Gastroesophageal sphincter (tissue), 4 donors: ENCODE results near the gene SEMA5B. TPM values are rescaled to one million over a fixed set of nuclear protein-coding genes. Genes with fewer than 3 reads are reported as not detected.

Experiments
- ATAC-seq: fragments of 150-250 bp; one replicate; pipeline ENCODE4 v1.9.1; 2016; ENCODE audit warnings: mild to moderate bottlenecking, moderate library complexity
- H3K27ac ChIP-seq, 4 donors: fragments of 200-600 bp; sonication (generic) in 3 of 4; 1 replicate in 3 of 4; 2 replicates in 1 of 4; pipeline ENCODE4 v1.5.1; 2016 to 2019
- H3K27me3 ChIP-seq: fragments of 200-600 bp; sonication (generic); one replicate; pipeline ENCODE4 v1.5.1; 2019
- H3K36me3 ChIP-seq, 2 donors: fragments of 200-600 bp; sonication (generic); one replicate each; pipeline ENCODE4 v1.5.1; 2019; ENCODE audit warnings: control low read depth in 1 of 2
- H3K4me1 ChIP-seq, 3 donors: fragments of 200-600 bp; sonication (generic); 1 replicate in 2 of 3; 2 replicates in 1 of 3; pipeline ENCODE4 v1.5.1; 2016 to 2019; ENCODE audit warnings: control low read depth in 2 of 3
- H3K4me3 ChIP-seq, 2 donors: fragments of 200-600 bp; sonication (generic); one replicate each; pipeline ENCODE4 v1.5.1; 2019; ENCODE audit warnings: mild to moderate bottlenecking in 1 of 2, moderate library complexity in 1 of 2
- H3K9me3 ChIP-seq, 3 donors: fragments of 200-600 bp; sonication (generic); one replicate each; pipeline ENCODE4 v1.5.1; 2017 to 2019; ENCODE audit warnings: control low read depth in 2 of 3
- CTCF ChIP-seq, 4 experiments: fragments of 200-600 bp in 2 of 4; fragments of 450-650 bp in 2 of 4; sonication (generic) in 1 of 4; IDR thresholded peaks; one replicate each; pipeline ENCODE4 v1.5.1; 2017 to 2019; ENCODE audit warnings: antibody characterized with exemption in 4 of 4, mild to moderate bottlenecking in 2 of 4, moderate library complexity in 2 of 4
- EP300 ChIP-seq: sonication (generic); formaldehyde crosslinking; IDR thresholded peaks from one replicate; pipeline ENCODE4 v1.6.1; 2017; ENCODE audit warnings: antibody characterized with exemption, mild to moderate bottlenecking
- POLR2A ChIP-seq, 2 donors: fragments of 450-650 bp; IDR thresholded peaks; one replicate each; pipeline ENCODE4 v1.6.1; 2017; ENCODE audit warnings: antibody characterized with exemption in 2 of 2, mild to moderate bottlenecking in 2 of 2, moderate library complexity in 1 of 2
- POLR2AphosphoS5 ChIP-seq: sonication (generic); formaldehyde crosslinking; IDR thresholded peaks from one replicate; pipeline ENCODE4 v1.6.1; 2017; ENCODE audit warnings: antibody characterized with exemption
- WGBS, 2 donors: methylation state at CpG; one replicate each; pipeline ENCODE4 v1.1.5; 2018; ENCODE audit warnings: low coverage in 1 of 2; 5-methylcytosine and 5-hydroxymethylcytosine counted together
- total RNA-seq, 4 donors: library from RNA; depleted of rRNA; stranded (reverse); fragments of >200 nt; gene quantifications; one replicate each; pipeline ENCODE4 v1.1.0, GENCODE V29; 2016

SEMA5B gene
- total RNA-seq, 4 donors from 2014 or later: 0.31 to 0.69 (median 0.32) TPM; not detected in 1

GRCh38 chr3:123042413-123042812, 14.8 kb upstream of the SEMA5B start:
- Histone ChIP-seq H3K4me1 (no peaks in the 10 kb centered on the region), H3K27ac (no peak overlapping the region), H3K9me3 (no peaks in the 10 kb centered on the region), H3K4me3 (no peak overlapping the region), H3K27me3 (no peaks in the 10 kb centered on the region), H3K36me3 (no peaks in the 10 kb centered on the region)
- no peak for ATAC-seq
- no peak for TF ChIP-seq POLR2A (IDR thresholded peaks at IDR 0.05)
- no peak for TF ChIP-seq CTCF (IDR thresholded peaks at IDR 0.05)
- TF ChIP-seq EP300: no peak
- no peak for TF ChIP-seq POLR2AphosphoS5
- WGBS, 2 donors: 83 to 93% methylated on average over 4 to 5 of the region's 6 CpGs

- Histone ChIP-seq H3K36me3 (no peaks in the 10 kb centered on the region), H3K27me3 (peaks cover 16% of the 10 kb centered on the region), H3K4me1 (no peaks in the 10 kb centered on the region), H3K9me3 (no peaks in the 10 kb centered on the region), H3K4me3 (no peak overlapping the region), H3K27ac (no peak overlapping the region)
- no peak for ATAC-seq
- no peak for TF ChIP-seq POLR2A (IDR thresholded peaks at IDR 0.05)
- TF ChIP-seq CTCF (IDR thresholded peaks at IDR 0.05): no peak
- TF ChIP-seq EP300: no peak
- TF ChIP-seq POLR2AphosphoS5: no peak
- WGBS, 2 donors: 69 to 74% methylated on average over 3 of the region's 3 CpGs
These were observed 11.6 kb upstream of the SEMA5B start for GRCh38 chr3:123039178-123039577.

GRCh38 chr3:123038751-123039150, 11.2 kb upstream of the SEMA5B start:
- ATAC-seq: no peak
- H3K4me1 ChIP-seq: no peaks in the 10 kb centered on the region
- TF ChIP-seq POLR2AphosphoS5 (no peak), POLR2A (IDR thresholded peaks at IDR 0.05) (no peak), CTCF (IDR thresholded peaks at IDR 0.05) (no peak), EP300 (no peak)
- no peak overlapping the region for H3K27ac ChIP-seq
- H3K4me3 ChIP-seq: no peak overlapping the region
- H3K9me3 ChIP-seq: no peaks in the 10 kb centered on the region
- H3K27me3 ChIP-seq: peaks cover 20% of the 10 kb centered on the region
- H3K36me3 ChIP-seq: no peaks in the 10 kb centered on the region

GRCh38 chr3:123037015-123037375, 9.4 kb upstream of the SEMA5B start:
- ATAC-seq: no peak
- H3K4me3 ChIP-seq: no peak overlapping the region
- no peaks in the 10 kb centered on the region for H3K4me1 ChIP-seq
- TF ChIP-seq EP300: no peak
- no peak for TF ChIP-seq CTCF (IDR thresholded peaks at IDR 0.05)
- no peak for TF ChIP-seq POLR2AphosphoS5
- TF ChIP-seq POLR2A (IDR thresholded peaks at IDR 0.05): no peak
- H3K27me3 ChIP-seq: peaks cover 38% of the 10 kb centered on the region
- no peak overlapping the region for H3K27ac ChIP-seq
- no peaks in the 10 kb centered on the region for H3K36me3 ChIP-seq
- no peaks in the 10 kb centered on the region for H3K9me3 ChIP-seq
- 39 to 55% methylated on average over 3 to 5 of the region's 5 CpGs for WGBS, 2 donors

GRCh38 chr3:123036352-123037014, 8.9 kb upstream of the SEMA5B start:
- H3K36me3 ChIP-seq: no peaks in the 10 kb centered on the region
- H3K27ac ChIP-seq: no peak overlapping the region
- TF ChIP-seq EP300 (no peak), CTCF (IDR thresholded peaks at IDR 0.05) (no peak)
- no peak overlapping the region for H3K4me3 ChIP-seq
- H3K27me3 ChIP-seq: peaks cover 41% of the 10 kb centered on the region
- no peaks in the 10 kb centered on the region for H3K4me1 ChIP-seq
- peak; percentile 85 for ATAC-seq
- no peaks in the 10 kb centered on the region for H3K9me3 ChIP-seq
- 50 to 54% methylated on average over 7 to 8 of the region's 8 CpGs for WGBS, 2 donors
